OCI-LY1 (cell line): ENCODE measurements around the gene JOSD1.

ENCODE experiments used
- H2AFZ ChIP-seq: fragments of 200-600 bp; sonication (generic), shearing (Covaris generic); 2 replicates; pipeline ENCODE4 v1.6.0; 2014; ENCODE audit warnings: antibody characterized with exemption, mild to moderate bottlenecking, low read length
- H3F3A ChIP-seq: fragments of 200-600 bp; sonication (generic), shearing (Covaris generic); 2 replicates; pipeline ENCODE4 v1.6.0; 2014; ENCODE audit warnings: mild to moderate bottlenecking, antibody characterized with exemption, low read length, moderate library complexity; ENCODE audit not compliant: insufficient read depth
- H3K27ac ChIP-seq: fragments of 200-600 bp; sonication (generic); 2 replicates; pipeline ENCODE4 v1.5.1; 2014; ENCODE audit warnings: low read length, mixed run types, mild to moderate bottlenecking, low read depth; ENCODE audit not compliant: poor library complexity, severe bottlenecking
- H3K27me3 ChIP-seq: fragments of 200-600 bp; sonication (generic); 2 replicates; pipeline ENCODE4 v1.6.0; 2014; ENCODE audit warnings: antibody characterized with exemption, mild to moderate bottlenecking, low read length, moderate library complexity; ENCODE audit not compliant: insufficient read depth
- H3K36me3 ChIP-seq: fragments of 200-600 bp; sonication (generic); 2 replicates; pipeline ENCODE4 v1.6.1; 2014; ENCODE audit warnings: mild to moderate bottlenecking, antibody characterized with exemption, low read length, moderate library complexity, mixed read lengths; ENCODE audit not compliant: insufficient read depth
- H3K4me1 ChIP-seq: fragments of 200-600 bp; sonication (generic); 2 replicates; pipeline ENCODE4 v1.5.1; 2014; ENCODE audit warnings: mild to moderate bottlenecking, low read length, moderate library complexity; ENCODE audit not compliant: insufficient read depth, severe bottlenecking
- H3K4me2 ChIP-seq: fragments of 200-600 bp; sonication (generic), shearing (Covaris generic); 2 replicates; pipeline ENCODE4 v1.6.1; 2014; ENCODE audit warnings: low read length
- H3K4me3 ChIP-seq: fragments of 200-600 bp; sonication (generic); 2 replicates; pipeline ENCODE4 v1.5.1; 2014; ENCODE audit warnings: low read length, low read depth, mild to moderate bottlenecking, mixed read lengths; ENCODE audit not compliant: poor library complexity, severe bottlenecking
- H3K79me2 ChIP-seq: fragments of 200-600 bp; shearing (Covaris generic); 2 replicates; pipeline ENCODE4 v1.6.1; 2016; ENCODE audit warnings: mixed run types, low read length, mixed read lengths; ENCODE audit not compliant: insufficient read depth
- H3K9ac ChIP-seq: fragments of 200-600 bp; sonication (generic), shearing (Covaris generic); 2 replicates; pipeline ENCODE4 v1.6.1; 2014; ENCODE audit warnings: mild to moderate bottlenecking, low read length, mixed read lengths
- H3K9me2 ChIP-seq: fragments of 200-600 bp; sonication (generic), shearing (Covaris generic); 2 replicates; pipeline ENCODE4 v1.6.1; 2014; ENCODE audit warnings: low read depth, mild to moderate bottlenecking, low read length, mixed read lengths
- H3K9me3 ChIP-seq: fragments of 200-600 bp; shearing (Covaris generic); 2 replicates; pipeline ENCODE4 v1.6.1; 2014; ENCODE audit warnings: low read length, mixed read lengths
- H4K20me1 ChIP-seq: fragments of 200-600 bp; sonication (generic), shearing (Covaris generic); 2 replicates; pipeline ENCODE4 v1.6.0; 2016; ENCODE audit warnings: mild to moderate bottlenecking, low read length; ENCODE audit not compliant: insufficient read depth
- EZH2 ChIP-seq: fragments of 200-600 bp; sonication (generic), shearing (Covaris generic); IDR thresholded peaks from 2 replicates; pipeline ENCODE4 v1.8.0; 2017; ENCODE audit warnings: borderline replicate concordance, mixed run types, mild to moderate bottlenecking, antibody characterized with exemption, low read length, moderate library complexity, mixed read lengths
- TF ChIP-seq, protein P1 (sequence below): fragments of 200-600 bp; sonication (generic), shearing (Covaris generic); IDR thresholded peaks from 2 replicates; pipeline ENCODE4 v1.5.1; 2017; ENCODE audit warnings: mild to moderate bottlenecking, antibody characterized with exemption, low read length, moderate library complexity, mixed read lengths

Gene JOSD1

DNA sequence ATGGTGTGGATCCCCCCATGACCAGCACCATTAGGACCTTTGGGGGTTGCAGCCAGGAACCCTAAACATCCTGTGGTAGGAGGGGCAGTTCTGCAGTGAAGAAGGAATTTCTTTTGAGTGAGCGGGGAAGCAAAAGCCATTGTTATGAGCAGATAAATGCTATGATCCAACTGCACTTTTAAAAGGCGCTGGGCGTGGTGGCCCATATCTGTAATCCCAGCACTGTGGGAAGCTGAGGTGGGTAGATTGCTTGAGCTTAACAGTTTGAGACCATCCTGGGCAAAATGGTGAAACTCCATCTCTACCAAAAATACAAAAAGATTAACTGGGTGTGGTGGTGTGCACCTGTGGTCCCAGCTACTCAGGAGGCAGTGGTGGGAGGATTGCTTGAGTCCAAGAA, 24.9 kb downstream of the JOSD1 start:
- Histone ChIP-seq H2AFZ (no peak overlapping the region), H4K20me1 (no peaks in the 10 kb centered on the region), H3K36me3 (peaks cover 26% of the 10 kb centered on the region), H3K4me3 (no peak overlapping the region), H3K9ac (no peak overlapping the region), H3K4me2 (no peak overlapping the region), H3K9me2 (no peaks in the 10 kb centered on the region), H3K4me1 (no peaks in the 10 kb centered on the region), H3K9me3 (no peaks in the 10 kb centered on the region), H3K79me2 (no peaks in the 10 kb centered on the region), H3K27me3 (no peaks in the 10 kb centered on the region), H3F3A (no peaks in the 10 kb centered on the region), H3K27ac (no peak overlapping the region)
- TF ChIP-seq, protein P1, sequence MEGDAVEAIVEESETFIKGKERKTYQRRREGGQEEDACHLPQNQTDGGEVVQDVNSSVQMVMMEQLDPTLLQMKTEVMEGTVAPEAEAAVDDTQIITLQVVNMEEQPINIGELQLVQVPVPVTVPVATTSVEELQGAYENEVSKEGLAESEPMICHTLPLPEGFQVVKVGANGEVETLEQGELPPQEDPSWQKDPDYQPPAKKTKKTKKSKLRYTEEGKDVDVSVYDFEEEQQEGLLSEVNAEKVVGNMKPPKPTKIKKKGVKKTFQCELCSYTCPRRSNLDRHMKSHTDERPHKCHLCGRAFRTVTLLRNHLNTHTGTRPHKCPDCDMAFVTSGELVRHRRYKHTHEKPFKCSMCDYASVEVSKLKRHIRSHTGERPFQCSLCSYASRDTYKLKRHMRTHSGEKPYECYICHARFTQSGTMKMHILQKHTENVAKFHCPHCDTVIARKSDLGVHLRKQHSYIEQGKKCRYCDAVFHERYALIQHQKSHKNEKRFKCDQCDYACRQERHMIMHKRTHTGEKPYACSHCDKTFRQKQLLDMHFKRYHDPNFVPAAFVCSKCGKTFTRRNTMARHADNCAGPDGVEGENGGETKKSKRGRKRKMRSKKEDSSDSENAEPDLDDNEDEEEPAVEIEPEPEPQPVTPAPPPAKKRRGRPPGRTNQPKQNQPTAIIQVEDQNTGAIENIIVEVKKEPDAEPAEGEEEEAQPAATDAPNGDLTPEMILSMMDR = no peak
- TF ChIP-seq EZH2 = no peak

DNA sequence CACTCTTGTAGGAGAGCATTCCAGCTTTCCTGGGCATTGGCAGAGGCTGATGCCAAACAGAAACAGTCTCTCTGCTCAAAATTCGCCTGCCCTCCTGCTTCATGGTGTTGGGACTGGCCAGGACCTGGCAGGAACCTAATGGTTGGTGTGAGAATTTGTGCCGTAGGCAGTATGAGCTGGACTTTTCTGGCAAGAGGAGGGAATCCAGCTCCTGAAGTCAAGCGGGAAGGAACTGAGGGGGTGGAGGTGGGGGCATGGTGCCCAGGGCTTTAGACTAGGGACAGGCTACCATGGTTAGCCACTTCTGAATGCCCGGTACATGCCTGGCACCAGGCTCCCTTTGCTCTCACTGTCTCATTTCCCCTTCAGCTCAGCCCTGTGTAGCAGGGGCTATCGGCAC, 25.9 kb downstream of the JOSD1 start:
- H3F3A ChIP-seq = no peaks in the 10 kb centered on the region
- no peaks in the 10 kb centered on the region for H3K4me1 ChIP-seq
- no peak overlapping the region for H3K4me3 ChIP-seq
- H3K4me2 ChIP-seq = no peak overlapping the region
- H2AFZ ChIP-seq = no peak overlapping the region
- H3K9me3 ChIP-seq = no peaks in the 10 kb centered on the region
- no peaks in the 10 kb centered on the region for H4K20me1 ChIP-seq
- H3K27ac ChIP-seq = no peak overlapping the region
- TF ChIP-seq EZH2 = no peak
- TF ChIP-seq, protein P1 = no peak
- H3K36me3 ChIP-seq = peaks cover 28% of the 10 kb centered on the region
- H3K79me2 ChIP-seq = no peaks in the 10 kb centered on the region
- H3K9ac ChIP-seq = no peak overlapping the region
- no peaks in the 10 kb centered on the region for H3K9me2 ChIP-seq
- H3K27me3 ChIP-seq = no peaks in the 10 kb centered on the region

- H3K4me3 ChIP-seq = peak overlapping the region; percentile 74
- no peaks in the 10 kb centered on the region for H3K9me3 ChIP-seq
- H3K4me1 ChIP-seq = peaks cover 19% of the 10 kb centered on the region
- H3K36me3 ChIP-seq = no peaks in the 10 kb centered on the region
- H3F3A ChIP-seq = no peaks in the 10 kb centered on the region
- peak overlapping the region; percentile 66 for H3K9ac ChIP-seq
- no peaks in the 10 kb centered on the region for H3K9me2 ChIP-seq
- H4K20me1 ChIP-seq = no peaks in the 10 kb centered on the region
- 0 out of 2 replicates have a peak, but pooled peaks cover 7% of the 10 kb centered on the region for H3K79me2 ChIP-seq
- H2AFZ ChIP-seq = no peak overlapping the region
- no peaks in the 10 kb centered on the region for H3K27me3 ChIP-seq
- TF ChIP-seq, protein P1 = no peak
- no peak for TF ChIP-seq EZH2
- H3K27ac ChIP-seq = peak overlapping the region; percentile 5
- H3K4me2 ChIP-seq = peak overlapping the region; percentile 79
These were observed 43.5 kb downstream of the JOSD1 start for GRCh38 chr22:38657045-38657909.
